ENCODE measurements around the gene PTMS. TPM values are rescaled to one million over a fixed set of nuclear protein-coding genes. Genes with fewer than 3 reads are reported as not detected.

Gene PTMS
- total and polyA plus RNA-seq, 2 experiments from 2014 or later = 111 to 238 TPM

DNA sequence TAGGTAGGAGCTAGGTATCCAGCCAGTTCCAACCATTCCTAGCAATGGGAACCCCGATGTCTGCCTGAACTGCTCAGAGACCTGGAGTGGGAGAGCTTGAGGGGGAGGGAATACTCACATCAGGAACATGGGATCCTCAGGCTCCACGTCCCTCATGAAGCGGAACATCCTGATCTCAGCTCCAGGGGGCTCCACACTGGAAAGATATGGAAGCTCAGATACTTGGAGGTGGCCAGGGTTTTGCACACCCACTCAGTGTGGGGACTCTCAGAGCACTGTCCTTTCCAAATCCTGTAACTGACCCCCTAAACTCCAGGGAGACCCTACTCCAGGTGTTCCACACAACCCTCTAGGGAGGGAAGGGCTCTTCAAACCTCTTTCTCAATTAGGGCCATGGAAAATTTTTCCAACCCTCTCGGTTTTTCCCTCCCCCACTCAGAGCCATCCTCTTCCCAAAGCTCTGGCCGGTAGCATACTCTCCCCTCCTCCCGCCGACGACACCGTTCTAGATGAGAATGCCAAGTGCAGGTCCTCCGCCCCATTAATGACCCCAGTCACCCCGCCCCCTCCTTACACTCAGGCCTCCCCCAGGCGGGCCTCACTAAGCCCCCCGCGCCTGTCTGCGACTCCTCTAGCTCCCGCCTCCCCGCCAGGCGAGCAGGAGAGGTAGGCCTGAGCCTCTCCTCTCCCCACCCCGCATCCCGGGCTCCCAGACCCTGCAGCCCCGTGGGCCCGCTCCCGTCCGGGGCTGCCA, 13.8 kb upstream of the PTMS start:
- Histone ChIP-seq H3K4me3 (peak overlapping the region; percentile 97), H3K9me2 (ENCODE audit: insufficient read depth) (no peaks in the 10 kb centered on the region), H3K27ac (ENCODE audit: low read depth) (0 out of 2 replicates have a peak overlapping the region, but pooled peaks have one; percentile 99), H3K27me3 (ENCODE audit: insufficient read depth) (no peaks in the 10 kb centered on the region), H2AFZ (no peak overlapping the region), H3K4me2 (peak overlapping the region; percentile 98), H3K79me2 (replicated peaks; ENCODE audit: insufficient read depth) (peaks cover 24% of the 10 kb centered on the region), H3K4me1 (ENCODE audit: insufficient read depth) (peaks cover 17% of the 10 kb centered on the region), H3K36me3 (ENCODE audit: insufficient read depth) (peaks cover 35% of the 10 kb centered on the region), H4K20me1 (replicated peaks; ENCODE audit: insufficient read depth) (peaks cover 15% of the 10 kb centered on the region; the same call in 1 of the 2 replicates), H3F3A (replicated peaks; ENCODE audit: low read depth) (peaks cover 9% of the 10 kb centered on the region; the same call in 1 of the 2 replicates)
- H3K27me3 Mint-ChIP-seq (ENCODE audit: insufficient read depth, low read depth, poor library complexity) = peaks cover 20% of the 10 kb centered on the region
- peak overlapping the region; percentile 91 for H3K4me3 Mint-ChIP-seq
- DNase-seq (ENCODE audit: low spot score) (peak; percentile 79), ATAC-seq (peak; percentile 36)
- no peaks in the 10 kb centered on the region for H3K9me3 Mint-ChIP-seq
- H3K4me1 Mint-ChIP-seq = peaks cover 22% of the 10 kb centered on the region
- peak overlapping the region; percentile 93 for H3K27ac Mint-ChIP-seq
- TF ChIP-seq ZNF114 (CRISPR knock-in tag; IDR thresholded peaks at IDR 0.05) = no peak
- TF ChIP-seq EZH2phosphoT487 (IDR thresholded peaks at IDR 0.05; ENCODE audit: unreplicated experiment) = no peak
- no peak for TF ChIP-seq ZNF331 (CRISPR knock-in tag; IDR thresholded peaks at IDR 0.05; ENCODE audit: low read depth)
- TF ChIP-seq STAT1 (IDR thresholded peaks at IDR 0.05; ENCODE audit: unreplicated experiment) = no peak
- TF ChIP-seq POLR2AphosphoS5 (IDR thresholded peaks at IDR 0.05; ENCODE audit: low read depth) = no peak
- no peak for TF ChIP-seq NANOG (IDR thresholded peaks at IDR 0.05; ENCODE audit: borderline replicate concordance)
- TF ChIP-seq, protein P1, sequence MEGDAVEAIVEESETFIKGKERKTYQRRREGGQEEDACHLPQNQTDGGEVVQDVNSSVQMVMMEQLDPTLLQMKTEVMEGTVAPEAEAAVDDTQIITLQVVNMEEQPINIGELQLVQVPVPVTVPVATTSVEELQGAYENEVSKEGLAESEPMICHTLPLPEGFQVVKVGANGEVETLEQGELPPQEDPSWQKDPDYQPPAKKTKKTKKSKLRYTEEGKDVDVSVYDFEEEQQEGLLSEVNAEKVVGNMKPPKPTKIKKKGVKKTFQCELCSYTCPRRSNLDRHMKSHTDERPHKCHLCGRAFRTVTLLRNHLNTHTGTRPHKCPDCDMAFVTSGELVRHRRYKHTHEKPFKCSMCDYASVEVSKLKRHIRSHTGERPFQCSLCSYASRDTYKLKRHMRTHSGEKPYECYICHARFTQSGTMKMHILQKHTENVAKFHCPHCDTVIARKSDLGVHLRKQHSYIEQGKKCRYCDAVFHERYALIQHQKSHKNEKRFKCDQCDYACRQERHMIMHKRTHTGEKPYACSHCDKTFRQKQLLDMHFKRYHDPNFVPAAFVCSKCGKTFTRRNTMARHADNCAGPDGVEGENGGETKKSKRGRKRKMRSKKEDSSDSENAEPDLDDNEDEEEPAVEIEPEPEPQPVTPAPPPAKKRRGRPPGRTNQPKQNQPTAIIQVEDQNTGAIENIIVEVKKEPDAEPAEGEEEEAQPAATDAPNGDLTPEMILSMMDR (conservative IDR thresholded peaks at IDR 0.05; ENCODE audit: low read depth in 2 of 2) = peak; percentile 25 to 40; a peak in 3 of 4 replicates
- peaks cover 48% of the 10 kb centered on the region for H3K36me3 Mint-ChIP-seq (ENCODE audit: low read depth)

DNA sequence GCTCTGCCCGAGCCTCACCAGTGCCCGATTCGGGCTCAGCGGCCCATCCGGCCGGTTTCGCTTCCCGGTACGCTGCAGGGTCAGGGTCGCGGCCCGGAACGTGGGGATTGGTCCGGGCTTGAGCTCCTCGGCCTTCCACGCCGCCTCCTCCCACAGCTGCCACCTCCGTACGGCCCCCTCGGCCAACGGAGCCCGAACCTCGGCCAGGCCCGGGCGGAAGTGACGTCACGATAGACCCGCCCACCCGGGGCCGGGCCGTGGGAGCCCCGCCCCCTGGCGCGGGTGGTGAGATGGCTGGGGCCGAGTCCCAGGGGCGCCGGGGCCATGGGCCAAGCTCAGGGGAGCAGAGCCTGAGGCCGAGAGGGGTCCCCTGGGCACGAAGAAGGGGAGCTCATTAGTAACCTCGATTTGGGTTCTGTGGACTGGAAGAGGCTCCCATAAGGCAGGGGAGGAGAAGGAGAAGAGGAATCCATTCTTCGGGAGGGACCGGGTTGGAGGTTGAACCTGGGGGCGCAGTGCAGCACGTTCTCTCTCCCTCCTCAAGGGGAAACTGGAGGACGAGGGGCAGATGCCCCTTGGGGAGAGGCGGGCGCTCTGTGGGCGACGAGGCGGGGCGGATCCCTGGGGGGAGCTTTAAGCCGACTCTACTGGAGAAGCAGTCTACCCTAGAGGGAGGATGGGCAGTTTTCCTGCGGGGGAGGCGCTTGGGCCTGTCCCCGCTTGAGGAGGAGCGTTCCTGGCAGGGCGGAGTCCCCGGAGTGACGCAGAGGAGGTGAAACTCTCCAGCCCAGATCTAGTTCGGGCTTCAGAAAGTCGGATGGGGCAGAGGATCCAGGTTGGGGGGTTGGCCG, 13.0 kb upstream of the PTMS start, which contains the start of gene MLF2:
TSS of gene MLF2 (minus strand) at position 221 of the 851 bp plus-strand sequence. CDS start 807 bp downstream, outside the sequence.
- Histone ChIP-seq H3K4me2 (peak within 1 kb of the TSS; percentile 98), H3K27me3 (ENCODE audit: insufficient read depth) (no peaks in the 10 kb centered on the region), H3K9me2 (ENCODE audit: insufficient read depth) (no peaks in the 10 kb centered on the region), H3F3A (replicated peaks; ENCODE audit: low read depth) (peaks cover 5% of the 10 kb centered on the region; the same call in 1 of the 2 replicates), H3K4me3 (peak within 1 kb of the TSS; percentile 97), H4K20me1 (replicated peaks; ENCODE audit: insufficient read depth) (peaks cover 15% of the 10 kb centered on the region; the same call in 1 of the 2 replicates), H3K79me2 (replicated peaks; ENCODE audit: insufficient read depth) (peaks cover 24% of the 10 kb centered on the region), H3K4me1 (ENCODE audit: insufficient read depth) (peaks cover 17% of the 10 kb centered on the region), H3K36me3 (ENCODE audit: insufficient read depth) (peaks cover 35% of the 10 kb centered on the region), H3K27ac (ENCODE audit: low read depth) (peak within 1 kb of the TSS; percentile 99), H2AFZ (peak within 1 kb of the TSS; percentile 97)
- peaks cover 23% of the 10 kb centered on the region for H3K4me1 Mint-ChIP-seq
- H3K9me3 Mint-ChIP-seq = no peaks in the 10 kb centered on the region
- peak; percentile 85 for DNase-seq (ENCODE audit: low spot score)
- H3K27me3 Mint-ChIP-seq (ENCODE audit: insufficient read depth, low read depth, poor library complexity) = peaks cover 21% of the 10 kb centered on the region
- peak; percentile 91 for ATAC-seq
- peak within 1 kb of the TSS; percentile 91 for H3K4me3 Mint-ChIP-seq
- H3K27ac Mint-ChIP-seq = peak within 1 kb of the TSS; percentile 98
- peaks cover 40% of the 10 kb centered on the region for H3K36me3 Mint-ChIP-seq (ENCODE audit: low read depth)
- no peak for TF ChIP-seq NANOG (IDR thresholded peaks at IDR 0.05; ENCODE audit: borderline replicate concordance)
- TF ChIP-seq, protein P2, sequence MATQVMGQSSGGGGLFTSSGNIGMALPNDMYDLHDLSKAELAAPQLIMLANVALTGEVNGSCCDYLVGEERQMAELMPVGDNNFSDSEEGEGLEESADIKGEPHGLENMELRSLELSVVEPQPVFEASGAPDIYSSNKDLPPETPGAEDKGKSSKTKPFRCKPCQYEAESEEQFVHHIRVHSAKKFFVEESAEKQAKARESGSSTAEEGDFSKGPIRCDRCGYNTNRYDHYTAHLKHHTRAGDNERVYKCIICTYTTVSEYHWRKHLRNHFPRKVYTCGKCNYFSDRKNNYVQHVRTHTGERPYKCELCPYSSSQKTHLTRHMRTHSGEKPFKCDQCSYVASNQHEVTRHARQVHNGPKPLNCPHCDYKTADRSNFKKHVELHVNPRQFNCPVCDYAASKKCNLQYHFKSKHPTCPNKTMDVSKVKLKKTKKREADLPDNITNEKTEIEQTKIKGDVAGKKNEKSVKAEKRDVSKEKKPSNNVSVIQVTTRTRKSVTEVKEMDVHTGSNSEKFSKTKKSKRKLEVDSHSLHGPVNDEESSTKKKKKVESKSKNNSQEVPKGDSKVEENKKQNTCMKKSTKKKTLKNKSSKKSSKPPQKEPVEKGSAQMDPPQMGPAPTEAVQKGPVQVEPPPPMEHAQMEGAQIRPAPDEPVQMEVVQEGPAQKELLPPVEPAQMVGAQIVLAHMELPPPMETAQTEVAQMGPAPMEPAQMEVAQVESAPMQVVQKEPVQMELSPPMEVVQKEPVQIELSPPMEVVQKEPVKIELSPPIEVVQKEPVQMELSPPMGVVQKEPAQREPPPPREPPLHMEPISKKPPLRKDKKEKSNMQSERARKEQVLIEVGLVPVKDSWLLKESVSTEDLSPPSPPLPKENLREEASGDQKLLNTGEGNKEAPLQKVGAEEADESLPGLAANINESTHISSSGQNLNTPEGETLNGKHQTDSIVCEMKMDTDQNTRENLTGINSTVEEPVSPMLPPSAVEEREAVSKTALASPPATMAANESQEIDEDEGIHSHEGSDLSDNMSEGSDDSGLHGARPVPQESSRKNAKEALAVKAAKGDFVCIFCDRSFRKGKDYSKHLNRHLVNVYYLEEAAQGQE (IDR thresholded peaks at IDR 0.05; ENCODE audit: unreplicated experiment) = no peak
- TF ChIP-seq, protein P1 (conservative IDR thresholded peaks at IDR 0.05; ENCODE audit: low read depth in 2 of 2) = peak in 1 of 2 experiments; percentile 92; a peak in 2 of 4 replicates
- 0 out of 2 replicates have a peak, but pooled peaks have one; percentile 37 for TF ChIP-seq ZNF114 (CRISPR knock-in tag; IDR thresholded peaks at IDR 0.05)
- TF ChIP-seq STAT1 (IDR thresholded peaks at IDR 0.05; ENCODE audit: unreplicated experiment) = no peak
- no peak for TF ChIP-seq EZH2 (IDR thresholded peaks at IDR 0.05; ENCODE audit: low read depth, unreplicated experiment)
- TF ChIP-seq POLR2AphosphoS5 (IDR thresholded peaks at IDR 0.05; ENCODE audit: low read depth) = peak; percentile 91
- TF ChIP-seq, protein P3, sequence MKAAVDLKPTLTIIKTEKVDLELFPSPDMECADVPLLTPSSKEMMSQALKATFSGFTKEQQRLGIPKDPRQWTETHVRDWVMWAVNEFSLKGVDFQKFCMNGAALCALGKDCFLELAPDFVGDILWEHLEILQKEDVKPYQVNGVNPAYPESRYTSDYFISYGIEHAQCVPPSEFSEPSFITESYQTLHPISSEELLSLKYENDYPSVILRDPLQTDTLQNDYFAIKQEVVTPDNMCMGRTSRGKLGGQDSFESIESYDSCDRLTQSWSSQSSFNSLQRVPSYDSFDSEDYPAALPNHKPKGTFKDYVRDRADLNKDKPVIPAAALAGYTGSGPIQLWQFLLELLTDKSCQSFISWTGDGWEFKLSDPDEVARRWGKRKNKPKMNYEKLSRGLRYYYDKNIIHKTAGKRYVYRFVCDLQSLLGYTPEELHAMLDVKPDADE (IDR thresholded peaks at IDR 0.05) = peak; percentile 32; the same call in 1 of the 2 replicates
- TF ChIP-seq EZH2phosphoT487 (IDR thresholded peaks at IDR 0.05; ENCODE audit: unreplicated experiment) = no peak
- TF ChIP-seq ZNF331 (CRISPR knock-in tag; IDR thresholded peaks at IDR 0.05; ENCODE audit: low read depth) = no peak
- TF ChIP-seq CREB1 (CRISPR knock-in tag; IDR thresholded peaks at IDR 0.05; ENCODE audit: low read depth) = peak; percentile 98

Data from GM23338 (cell line).